ENCODE measurements around the gene CACNG3.

DNA sequence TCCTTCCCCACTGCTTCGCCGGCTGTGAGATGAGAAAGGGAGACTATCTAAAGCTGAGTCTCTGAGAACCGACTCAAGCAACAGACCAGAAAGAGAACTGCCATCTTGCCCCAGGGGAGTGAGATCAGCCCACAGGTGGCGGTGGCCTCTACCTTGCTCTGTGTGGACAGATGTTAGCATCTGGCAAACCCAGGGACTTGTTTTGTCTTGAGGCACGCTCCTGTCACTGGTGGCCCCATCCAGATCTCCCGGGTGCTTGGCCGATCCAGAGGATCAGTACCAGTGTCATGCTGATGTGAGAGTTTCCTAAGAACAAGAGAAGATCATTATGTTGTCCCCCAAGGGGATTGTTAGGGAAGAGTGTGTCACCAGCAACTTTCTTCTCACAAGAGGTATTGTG, 101.4 kb downstream of the CACNG3 start:
- TF ChIP-seq, protein P1, sequence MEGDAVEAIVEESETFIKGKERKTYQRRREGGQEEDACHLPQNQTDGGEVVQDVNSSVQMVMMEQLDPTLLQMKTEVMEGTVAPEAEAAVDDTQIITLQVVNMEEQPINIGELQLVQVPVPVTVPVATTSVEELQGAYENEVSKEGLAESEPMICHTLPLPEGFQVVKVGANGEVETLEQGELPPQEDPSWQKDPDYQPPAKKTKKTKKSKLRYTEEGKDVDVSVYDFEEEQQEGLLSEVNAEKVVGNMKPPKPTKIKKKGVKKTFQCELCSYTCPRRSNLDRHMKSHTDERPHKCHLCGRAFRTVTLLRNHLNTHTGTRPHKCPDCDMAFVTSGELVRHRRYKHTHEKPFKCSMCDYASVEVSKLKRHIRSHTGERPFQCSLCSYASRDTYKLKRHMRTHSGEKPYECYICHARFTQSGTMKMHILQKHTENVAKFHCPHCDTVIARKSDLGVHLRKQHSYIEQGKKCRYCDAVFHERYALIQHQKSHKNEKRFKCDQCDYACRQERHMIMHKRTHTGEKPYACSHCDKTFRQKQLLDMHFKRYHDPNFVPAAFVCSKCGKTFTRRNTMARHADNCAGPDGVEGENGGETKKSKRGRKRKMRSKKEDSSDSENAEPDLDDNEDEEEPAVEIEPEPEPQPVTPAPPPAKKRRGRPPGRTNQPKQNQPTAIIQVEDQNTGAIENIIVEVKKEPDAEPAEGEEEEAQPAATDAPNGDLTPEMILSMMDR (conservative IDR thresholded peaks at IDR 0.05; ENCODE audit: low read depth, low read length), result no peak
- no peak for TF ChIP-seq RAD21 (IDR thresholded peaks at IDR 0.05; ENCODE audit: low read length)
- no peak for TF ChIP-seq RCOR1 (IDR thresholded peaks at IDR 0.05; ENCODE audit: insufficient replicate concordance, low read length)
- no peak for TF ChIP-seq POLR2A (IDR thresholded peaks at IDR 0.05; ENCODE audit: low read depth, low read length)
- no peak for TF ChIP-seq BHLHE40 (IDR thresholded peaks at IDR 0.05; ENCODE audit: low read depth, low read length)
- no peak for TF ChIP-seq CHD1 (IDR thresholded peaks at IDR 0.05; ENCODE audit: low read depth, low read length)
- TF ChIP-seq RFX5 (IDR thresholded peaks at IDR 0.05; ENCODE audit: low read depth, low read length), result no peak
- TF ChIP-seq SMC3 (IDR thresholded peaks at IDR 0.05; ENCODE audit: low read depth, low read length), result no peak
- no peak for TF ChIP-seq FOS (IDR thresholded peaks at IDR 0.05; ENCODE audit: low read depth, low read length)
- no peak for TF ChIP-seq MXI1 (IDR thresholded peaks at IDR 0.05; ENCODE audit: borderline replicate concordance, low read depth, low read length)
- TF ChIP-seq, protein P2, sequence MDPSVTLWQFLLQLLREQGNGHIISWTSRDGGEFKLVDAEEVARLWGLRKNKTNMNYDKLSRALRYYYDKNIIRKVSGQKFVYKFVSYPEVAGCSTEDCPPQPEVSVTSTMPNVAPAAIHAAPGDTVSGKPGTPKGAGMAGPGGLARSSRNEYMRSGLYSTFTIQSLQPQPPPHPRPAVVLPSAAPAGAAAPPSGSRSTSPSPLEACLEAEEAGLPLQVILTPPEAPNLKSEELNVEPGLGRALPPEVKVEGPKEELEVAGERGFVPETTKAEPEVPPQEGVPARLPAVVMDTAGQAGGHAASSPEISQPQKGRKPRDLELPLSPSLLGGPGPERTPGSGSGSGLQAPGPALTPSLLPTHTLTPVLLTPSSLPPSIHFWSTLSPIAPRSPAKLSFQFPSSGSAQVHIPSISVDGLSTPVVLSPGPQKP (IDR thresholded peaks at IDR 0.05; ENCODE audit: borderline replicate concordance, low read depth, low read length), result no peak
